H1 (cell line): ENCODE data around the gene ADAMTS17. TPM values are rescaled to one million over a fixed set of nuclear protein-coding genes. Genes with fewer than 3 reads are reported as not detected.

Experiments
- CTCF ChIA-PET: fragments of 300-600 bp; sonication (Branson Sonifier 250); formaldehyde crosslinking; loops from one replicate; lab custom pipeline; 2021; ENCODE audit not compliant: partially characterized antibody; lab: Charles Lee
- POLR2A ChIA-PET: fragments of 300-600 bp; sonication (Branson Sonifier 250); formaldehyde crosslinking; loops from one replicate; lab custom pipeline; 2021; ENCODE audit warnings: inconsistent platforms; ENCODE audit not compliant: partially characterized antibody; lab: Charles Lee
- DNase-seq, 2 experiments: peaks; one replicate each; pipeline versions ENCODE4 v3.0.0 to v3.0.0-alpha.2; 2010 to 2022; ENCODE audit warnings: low spot score in 2 of 2, low read depth in 1 of 2, mixed read lengths in 1 of 2
- FAIRE-seq: peaks from 2 replicates; lab custom pipeline; 2011; peaks lifted over from hg19 to GRCh38; lab: Jason Lieb, UNC
- H2AFZ ChIP-seq: 2 replicates; pipeline ENCODE4 v1.8.1; 2012; ENCODE audit warnings: low read length, inconsistent platforms
- H2AK5ac ChIP-seq: 2 replicates; pipeline ENCODE4 v1.6.1; 2013; ENCODE audit warnings: low read depth, low read length
- H2BK120ac ChIP-seq: replicated peaks from 2 replicates; pipeline ENCODE3; 2013; ENCODE audit warnings: low read depth, low read length, inconsistent platforms
- H2BK12ac ChIP-seq: 2 replicates; pipeline ENCODE4 v1.6.1; 2013; ENCODE audit warnings: low read depth, low read length
- H2BK15ac ChIP-seq: 2 replicates; pipeline ENCODE4 v1.6.1; 2013; ENCODE audit warnings: low read length
- H2BK20ac ChIP-seq: 2 replicates; pipeline ENCODE4 v1.6.1; 2013; ENCODE audit warnings: low read length
- H2BK5ac ChIP-seq: 2 replicates; pipeline ENCODE4 v1.6.1; 2013; ENCODE audit warnings: low read depth, low read length
- H3K14ac ChIP-seq: 2 replicates; pipeline ENCODE4 v1.6.1; 2013; ENCODE audit warnings: inconsistent platforms; ENCODE audit not compliant: insufficient read length
- H3K18ac ChIP-seq: 2 replicates; pipeline ENCODE4 v1.6.1; 2013; ENCODE audit warnings: low read length; ENCODE audit errors: extremely low read depth
- H3K23ac ChIP-seq: 2 replicates; pipeline ENCODE4 v1.6.1; 2013; ENCODE audit warnings: inconsistent platforms; ENCODE audit not compliant: insufficient read length
- H3K23me2 ChIP-seq: 2 replicates; pipeline ENCODE4 v1.6.1; 2013; ENCODE audit warnings: low read depth, low read length
- H3K27ac ChIP-seq: 2 replicates; pipeline ENCODE4 v1.6.1; 2011; ENCODE audit warnings: low read depth, low read length, inconsistent platforms
- H3K27me3 ChIP-seq, 4 experiments: replicated peaks in 1 of 4; 1 replicate in 1 of 4; 2 replicates in 3 of 4; pipeline versions ENCODE4 v1.6.1 to v1.8.1; 2011 to 2013; ENCODE audit warnings: low read length in 3 of 4, mild to moderate bottlenecking in 3 of 4, inconsistent platforms in 2 of 4, mixed read lengths in 2 of 4, moderate library complexity in 1 of 4; ENCODE audit not compliant: control insufficient read depth in 3 of 4, insufficient read depth in 3 of 4; ENCODE audit errors: extremely low read depth in 1 of 4
- H3K36me3 ChIP-seq, 4 experiments: 2 replicates each; pipeline versions ENCODE4 v1.6.1 to v1.8.1; 2011 to 2013; ENCODE audit warnings: mild to moderate bottlenecking in 4 of 4, low read length in 3 of 4, moderate library complexity in 2 of 4, control low read depth in 1 of 4, inconsistent platforms in 1 of 4; ENCODE audit not compliant: insufficient read depth in 4 of 4, control insufficient read depth in 2 of 4
- H3K4ac ChIP-seq: replicated peaks from 2 replicates; pipeline ENCODE3; 2013; ENCODE audit warnings: low read length, low read depth, mixed read lengths, inconsistent platforms; ENCODE audit not compliant: insufficient read length
- H3K4me1 ChIP-seq, 4 experiments: replicated peaks in 1 of 4; 1 replicate in 1 of 4; 2 replicates in 3 of 4; pipeline versions ENCODE4 v1.6.1 to v1.8.1; 2011 to 2013; ENCODE audit warnings: low read length in 3 of 4, inconsistent platforms in 2 of 4, mixed read lengths in 1 of 4; ENCODE audit not compliant: insufficient read depth in 4 of 4, control insufficient read depth in 3 of 4
- H3K4me2 ChIP-seq, 2 experiments: 2 replicates each; pipeline versions ENCODE4 v1.6.1 to v1.8.1; 2011 to 2013; ENCODE audit warnings: low read depth in 2 of 2, low read length in 2 of 2, control low read depth in 1 of 2, inconsistent platforms in 1 of 2, mild to moderate bottlenecking in 1 of 2; ENCODE audit not compliant: insufficient read depth in 1 of 2
- H3K4me3 ChIP-seq, 4 experiments: fragments of 200-600, 300-600 bp in 1 of 4; sonication (generic), shearing (Covaris generic), sonication (Bioruptor Twin) in 1 of 4; 2 replicates each; pipeline versions ENCODE4 v1.5.1 to v1.8.1; 2011 to 2016; ENCODE audit warnings: low read length in 4 of 4, low read depth in 3 of 4, control low read depth in 2 of 4, inconsistent platforms in 2 of 4, mild to moderate bottlenecking in 2 of 4, mixed read lengths in 1 of 4, moderate library complexity in 1 of 4; ENCODE audit not compliant: insufficient read depth in 2 of 4; ENCODE audit errors: extremely low read depth in 1 of 4
- H3K56ac ChIP-seq: replicated peaks from 2 replicates; pipeline ENCODE3; 2013; ENCODE audit warnings: low read depth, mild to moderate bottlenecking, mixed read lengths, low read length, inconsistent platforms; ENCODE audit not compliant: insufficient read length
- H3K79me1 ChIP-seq: 2 replicates; pipeline ENCODE4 v1.6.1; 2013; ENCODE audit warnings: low read depth, low read length, control low read depth
- H3K79me2 ChIP-seq, 2 experiments: 2 replicates each; pipeline versions ENCODE4 v1.6.1 to v1.8.1; 2012 to 2013; ENCODE audit warnings: low read length in 2 of 2, mild to moderate bottlenecking in 2 of 2, inconsistent platforms in 1 of 2; ENCODE audit not compliant: insufficient read depth in 2 of 2, control insufficient read depth in 1 of 2
- H3K9ac ChIP-seq, 4 experiments: replicated peaks in 1 of 4; 1 replicate in 1 of 4; 2 replicates in 3 of 4; pipeline versions ENCODE4 v1.6.1 to v1.8.1; 2011 to 2013; ENCODE audit warnings: low read depth in 3 of 4, low read length in 3 of 4, control low read depth in 2 of 4, mild to moderate bottlenecking in 2 of 4, moderate library complexity in 2 of 4, inconsistent platforms in 1 of 4; ENCODE audit errors: extremely low read depth in 1 of 4
- H3K9me3 ChIP-seq, 2 experiments: 2 replicates each; pipeline versions ENCODE4 v1.6.1 to v1.8.1; 2012 to 2013; ENCODE audit warnings: mild to moderate bottlenecking in 2 of 2, moderate library complexity in 2 of 2, control low read depth in 1 of 2, inconsistent platforms in 1 of 2, low read depth in 1 of 2, low read length in 1 of 2, mixed read lengths in 1 of 2; ENCODE audit not compliant: insufficient read depth in 2 of 2
- H4K20me1 ChIP-seq, 2 experiments: replicated peaks in 1 of 2; 2 replicates each; pipeline versions ENCODE3 to v1.8.1; 2011 to 2013; ENCODE audit warnings: inconsistent platforms in 2 of 2, low read length in 2 of 2, mild to moderate bottlenecking in 1 of 2; ENCODE audit not compliant: insufficient read depth in 2 of 2, control insufficient read depth in 1 of 2
- H4K5ac ChIP-seq: 2 replicates; pipeline ENCODE4 v1.6.1; 2013; ENCODE audit warnings: low read length, low read depth, mixed read lengths, inconsistent platforms; ENCODE audit not compliant: insufficient read length
- H4K8ac ChIP-seq: 2 replicates; pipeline ENCODE4 v1.8.0; 2013; ENCODE audit warnings: mild to moderate bottlenecking, moderate library complexity, low read length, inconsistent platforms; ENCODE audit not compliant: insufficient read depth; ENCODE audit errors: extremely low read depth
- H4K91ac ChIP-seq: replicated peaks from 2 replicates; pipeline ENCODE3; 2013; ENCODE audit warnings: low read length, mixed read lengths, inconsistent platforms; ENCODE audit not compliant: insufficient read length
- BACH1 ChIP-seq: IDR thresholded peaks from 2 replicates; pipeline ENCODE4 v1.6.1; 2012; ENCODE audit warnings: low read length, improper control_type of control experiment
- BRCA1 ChIP-seq: IDR thresholded peaks from 2 replicates; pipeline ENCODE4 v1.6.1; 2012; ENCODE audit warnings: low read depth, low read length, improper control_type of control experiment
- CHD2 ChIP-seq: IDR thresholded peaks from 2 replicates; pipeline ENCODE4 v1.6.1; 2012; ENCODE audit warnings: low read length, improper control_type of control experiment
- KDM4A ChIP-seq: IDR thresholded peaks from one replicate; pipeline ENCODE4 v1.7.1; 2012; ENCODE audit warnings: low read depth, mild to moderate bottlenecking, moderate library complexity, low read length, inconsistent platforms; ENCODE audit not compliant: severe bottlenecking
- KDM5A ChIP-seq: fragments of 200-600 bp; IDR thresholded peaks from 2 replicates; pipeline ENCODE4 v1.7.1; 2012; ENCODE audit warnings: mild to moderate bottlenecking, low read length, inconsistent platforms, mixed read lengths
- SRF ChIP-seq: IDR thresholded peaks from 2 replicates; pipeline ENCODE4 v1.6.1; 2011; ENCODE audit warnings: mild to moderate bottlenecking, low read depth, low read length, moderate library complexity
- TCF12 ChIP-seq: IDR thresholded peaks from 2 replicates; pipeline ENCODE4 v1.6.1; 2011; ENCODE audit warnings: low read depth, mild to moderate bottlenecking, low read length
- WGBS, 2 experiments: shearing (Covaris generic) in 1 of 2; methylation state at CpG; one replicate each; pipeline versions ENCODE4 v1.1.6 to v1.1.7; 2013 to 2015; ENCODE audit warnings: low lambda C conversion rate in 2 of 2, mixed read lengths in 2 of 2, inconsistent platforms in 1 of 2, low coverage in 1 of 2, missing lambda C conversion rate in 1 of 2; ENCODE audit not compliant: insufficient replicate concordance in 2 of 2, insufficient coverage in 1 of 2, insufficient read length in 1 of 2; ENCODE audit errors: extremely low coverage in 1 of 2, missing lambda C conversion rate in 1 of 2; 5-methylcytosine and 5-hydroxymethylcytosine counted together
- polyA plus RNA-seq, 7 experiments: library from polyadenylated mRNA; depleted of rRNA in 3 of 7; stranded (reverse) in 5 of 7; unstranded in 2 of 7; fragments of >200 nt in 5 of 7; fragments of 200-250 nt in 2 of 7; gene quantifications; 1 replicate in 5 of 7; 2 replicates in 1 of 7; 4 replicates in 1 of 7; pipeline versions ENCODE4 v1.2.1 to v1.2.3, GENCODE V29; 2011 to 2013; ENCODE audit warnings: missing spikeins in 2 of 7, mixed read lengths in 2 of 7
- total RNA-seq: library from RNA; stranded (reverse); fragmentation: NEBNext Ultra II Directional; extraction: Animal tissue kit (Norgen Biotek cat#: 25700); gene quantifications from 2 replicates; pipeline ENCODE4 v1.2.1, GENCODE V29; 2021
- TF ChIP-seq, protein P1 (sequence below), 3 experiments: IDR thresholded peaks; 1 replicate in 2 of 3; 2 replicates in 1 of 3; pipeline versions ENCODE4 v1.5.1 to v1.6.1; 2011; ENCODE audit warnings: low read length in 3 of 3, mild to moderate bottlenecking in 3 of 3, inconsistent platforms in 2 of 3, low read depth in 1 of 3, moderate library complexity in 1 of 3; ENCODE audit not compliant: insufficient read depth in 1 of 3; ENCODE audit errors: control extremely low read depth in 1 of 3
- TF ChIP-seq, protein P2 (sequence below): IDR thresholded peaks from 2 replicates; pipeline ENCODE4 v1.6.1; 2011; ENCODE audit warnings: low read depth, mild to moderate bottlenecking, low read length; ENCODE audit not compliant: insufficient read depth

The ADAMTS17 gene
- total and polyA plus RNA-seq, 2 of the 8 experiments (the other 6 are each of a cell fraction or from before 2014, with no cell fraction given): 0.51 to 1.7 TPM

DNA sequence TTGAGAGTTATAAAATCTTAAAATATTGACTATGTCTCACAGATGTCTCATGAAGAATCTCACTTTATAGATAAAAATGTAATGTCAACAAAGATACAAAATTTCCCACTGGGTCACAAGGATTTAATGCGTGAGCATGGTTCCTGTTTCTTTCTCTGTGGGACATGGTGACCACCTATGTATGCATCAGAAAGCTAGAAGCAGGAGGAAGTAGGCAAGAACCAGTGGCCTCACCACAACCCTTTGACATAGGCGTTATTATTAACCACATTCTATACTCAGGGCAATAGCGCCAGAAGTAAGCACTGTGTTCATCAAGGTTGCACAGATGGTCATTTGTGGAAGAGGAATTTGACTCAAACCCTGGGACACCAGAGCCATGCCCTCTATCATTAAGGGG, 11.7 kb upstream of the ADAMTS17 start:
- Histone ChIP-seq H3K27ac (no peak overlapping the region), H2BK120ac (no peak overlapping the region), H3K79me1 (no peaks in the 10 kb centered on the region), H3K79me2 (no peaks in the 10 kb centered on the region), H3K9me3 (no peaks in the 10 kb centered on the region), H3K9ac (no peak overlapping the region), H3K14ac (no peak overlapping the region), H2BK20ac (no peak overlapping the region), H2BK15ac (no peak overlapping the region), H2AK5ac (no peak overlapping the region), H3K56ac (no peak overlapping the region), H3K4me1 (peaks cover 0 to 3% (median 1%) of the 10 kb centered on the region in 4 experiments; a peak in 2 of 7 replicates), H4K20me1 (no peaks in the 10 kb centered on the region), H2AFZ (no peak overlapping the region), H4K5ac (no peak overlapping the region), H4K91ac (no peak overlapping the region), H3K4me2 (no peak overlapping the region), H3K4ac (no peak overlapping the region), H2BK5ac (no peak overlapping the region), H3K27me3 (peaks cover 0 to 8% (median 5%) of the 10 kb centered on the region in 4 experiments; a peak in 6 of 7 replicates), H4K8ac (no peak overlapping the region), H3K18ac (no peak overlapping the region), H2BK12ac (no peak overlapping the region), H3K23me2 (no peaks in the 10 kb centered on the region; the same call in 1 of the 2 replicates), H3K36me3 (no peaks in the 10 kb centered on the region; a peak in 1 of 8 replicates), H3K23ac (no peak overlapping the region), H3K4me3 (no peak overlapping the region)
- ChIA-PET CTCF (interaction anchor here (8.5 kb wide), 1 partner anchor 18 kb away, joined by 112 read pairs; no protein-coding TSS in a partner anchor), POLR2A (no interaction called here)
- no peak for FAIRE-seq
- 88% methylated on average over 3 of the region's 3 CpGs; no CpG with 5 or more reads in 1 of the 2 experiments for WGBS, 2 experiments
- no peak for DNase-seq
- TF ChIP-seq TCF12 (no peak), KDM5A (no peak), CHD2 (no peak), KDM4A (no peak), BRCA1 (no peak), SRF (no peak), BACH1 (no peak)
- TF ChIP-seq, protein P1, sequence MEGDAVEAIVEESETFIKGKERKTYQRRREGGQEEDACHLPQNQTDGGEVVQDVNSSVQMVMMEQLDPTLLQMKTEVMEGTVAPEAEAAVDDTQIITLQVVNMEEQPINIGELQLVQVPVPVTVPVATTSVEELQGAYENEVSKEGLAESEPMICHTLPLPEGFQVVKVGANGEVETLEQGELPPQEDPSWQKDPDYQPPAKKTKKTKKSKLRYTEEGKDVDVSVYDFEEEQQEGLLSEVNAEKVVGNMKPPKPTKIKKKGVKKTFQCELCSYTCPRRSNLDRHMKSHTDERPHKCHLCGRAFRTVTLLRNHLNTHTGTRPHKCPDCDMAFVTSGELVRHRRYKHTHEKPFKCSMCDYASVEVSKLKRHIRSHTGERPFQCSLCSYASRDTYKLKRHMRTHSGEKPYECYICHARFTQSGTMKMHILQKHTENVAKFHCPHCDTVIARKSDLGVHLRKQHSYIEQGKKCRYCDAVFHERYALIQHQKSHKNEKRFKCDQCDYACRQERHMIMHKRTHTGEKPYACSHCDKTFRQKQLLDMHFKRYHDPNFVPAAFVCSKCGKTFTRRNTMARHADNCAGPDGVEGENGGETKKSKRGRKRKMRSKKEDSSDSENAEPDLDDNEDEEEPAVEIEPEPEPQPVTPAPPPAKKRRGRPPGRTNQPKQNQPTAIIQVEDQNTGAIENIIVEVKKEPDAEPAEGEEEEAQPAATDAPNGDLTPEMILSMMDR (IDR thresholded peaks at IDR 0.05; ENCODE audit: control extremely low read depth in 1 of 3, insufficient read depth in 1 of 3, low read depth in 1 of 3, low read length in 3 of 3): no peak
- TF ChIP-seq, protein P2, sequence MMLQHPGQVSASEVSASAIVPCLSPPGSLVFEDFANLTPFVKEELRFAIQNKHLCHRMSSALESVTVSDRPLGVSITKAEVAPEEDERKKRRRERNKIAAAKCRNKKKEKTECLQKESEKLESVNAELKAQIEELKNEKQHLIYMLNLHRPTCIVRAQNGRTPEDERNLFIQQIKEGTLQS: no peak
- TF ChIP-seq, all 59 proteins: peak for 0
